GM13976 (cell line): ENCODE results near the gene HOXC9.

Experiments
- DNase-seq: peaks from one replicate; pipeline ENCODE4 v3.0.0; 2012; ENCODE audit warnings: low spot score
- in situ Hi-C: fragments of 300-500 bp; cut with MboI; formaldehyde crosslinking; loops from one replicate; pipeline ENCODE4 v1.12.0; 2022; ENCODE audit warnings: low sequenced_read_pairs, mixed read lengths, inconsistent platforms; ENCODE audit not compliant: unreplicated experiment
- TF ChIP-seq, protein P1 (sequence below): IDR thresholded peaks from 2 replicates; pipeline ENCODE4 v1.5.1; 2012; ENCODE audit warnings: borderline replicate concordance, mild to moderate bottlenecking; ENCODE audit not compliant: insufficient read depth; ENCODE audit errors: extremely low read depth, missing control alignments, control extremely low read depth

HOXC9 gene

DNA sequence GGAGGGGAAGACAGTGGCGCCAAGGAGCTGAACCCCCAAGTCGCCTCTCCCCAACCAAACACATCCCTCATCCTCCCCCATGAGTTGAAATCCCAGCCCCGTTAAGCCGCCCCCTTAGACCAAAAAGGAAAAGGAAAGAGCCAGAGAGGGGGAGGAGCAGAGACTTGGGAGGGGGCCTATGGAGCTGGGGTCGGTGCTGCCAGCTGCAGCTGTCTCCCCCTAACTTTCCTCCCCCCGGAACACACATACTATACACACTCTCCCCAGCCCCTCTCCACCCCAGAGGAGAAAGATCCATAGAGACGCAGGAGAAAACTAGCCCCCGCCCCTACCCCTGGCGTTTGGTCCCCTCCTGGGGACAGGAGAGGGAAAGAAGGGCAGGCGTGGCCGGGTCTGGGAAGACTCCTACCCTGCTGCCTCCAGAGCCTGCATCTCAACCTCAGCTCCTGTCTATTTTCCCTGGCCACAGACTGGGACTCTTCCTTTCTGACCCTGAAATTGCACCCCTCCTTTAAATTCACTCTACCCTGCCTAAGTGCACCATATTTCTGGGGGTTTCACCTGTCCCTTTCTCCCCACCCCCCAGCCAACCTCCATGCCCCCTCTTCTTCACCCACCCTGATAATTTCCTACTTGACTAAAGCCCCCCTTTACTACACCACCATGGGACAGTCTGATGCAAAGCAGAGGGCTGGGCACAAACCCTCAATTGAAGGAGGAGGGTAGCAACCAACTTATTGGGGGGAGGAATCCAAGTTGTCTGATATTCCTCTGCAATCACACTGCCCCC is 1.7 kb upstream of the HOXC9 start:
- in situ Hi-C loops, result no loop called here
- TF ChIP-seq, protein P1, sequence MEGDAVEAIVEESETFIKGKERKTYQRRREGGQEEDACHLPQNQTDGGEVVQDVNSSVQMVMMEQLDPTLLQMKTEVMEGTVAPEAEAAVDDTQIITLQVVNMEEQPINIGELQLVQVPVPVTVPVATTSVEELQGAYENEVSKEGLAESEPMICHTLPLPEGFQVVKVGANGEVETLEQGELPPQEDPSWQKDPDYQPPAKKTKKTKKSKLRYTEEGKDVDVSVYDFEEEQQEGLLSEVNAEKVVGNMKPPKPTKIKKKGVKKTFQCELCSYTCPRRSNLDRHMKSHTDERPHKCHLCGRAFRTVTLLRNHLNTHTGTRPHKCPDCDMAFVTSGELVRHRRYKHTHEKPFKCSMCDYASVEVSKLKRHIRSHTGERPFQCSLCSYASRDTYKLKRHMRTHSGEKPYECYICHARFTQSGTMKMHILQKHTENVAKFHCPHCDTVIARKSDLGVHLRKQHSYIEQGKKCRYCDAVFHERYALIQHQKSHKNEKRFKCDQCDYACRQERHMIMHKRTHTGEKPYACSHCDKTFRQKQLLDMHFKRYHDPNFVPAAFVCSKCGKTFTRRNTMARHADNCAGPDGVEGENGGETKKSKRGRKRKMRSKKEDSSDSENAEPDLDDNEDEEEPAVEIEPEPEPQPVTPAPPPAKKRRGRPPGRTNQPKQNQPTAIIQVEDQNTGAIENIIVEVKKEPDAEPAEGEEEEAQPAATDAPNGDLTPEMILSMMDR, result no peak
- DNase-seq, result no peak

DNA sequence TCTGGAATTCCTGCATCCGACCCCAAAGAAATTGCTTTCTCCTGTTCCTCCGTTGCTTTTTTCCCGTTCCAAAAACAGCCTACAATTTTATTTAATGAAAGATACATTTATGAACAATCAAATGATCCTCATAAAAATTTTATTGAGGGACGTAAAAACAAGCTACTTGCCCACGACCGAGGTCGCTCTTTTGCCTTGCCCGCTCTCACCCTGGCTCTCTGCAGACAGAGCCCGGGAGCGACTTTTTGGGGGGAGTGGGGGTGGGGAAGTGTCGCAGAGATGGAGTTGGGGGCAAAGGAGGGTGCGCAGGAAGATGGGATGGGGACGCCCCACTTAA is 1.1 kb upstream of the HOXC9 start:
- in situ Hi-C loops, result no loop called here
- TF ChIP-seq, protein P1, result no peak
- no peak for DNase-seq

DNA sequence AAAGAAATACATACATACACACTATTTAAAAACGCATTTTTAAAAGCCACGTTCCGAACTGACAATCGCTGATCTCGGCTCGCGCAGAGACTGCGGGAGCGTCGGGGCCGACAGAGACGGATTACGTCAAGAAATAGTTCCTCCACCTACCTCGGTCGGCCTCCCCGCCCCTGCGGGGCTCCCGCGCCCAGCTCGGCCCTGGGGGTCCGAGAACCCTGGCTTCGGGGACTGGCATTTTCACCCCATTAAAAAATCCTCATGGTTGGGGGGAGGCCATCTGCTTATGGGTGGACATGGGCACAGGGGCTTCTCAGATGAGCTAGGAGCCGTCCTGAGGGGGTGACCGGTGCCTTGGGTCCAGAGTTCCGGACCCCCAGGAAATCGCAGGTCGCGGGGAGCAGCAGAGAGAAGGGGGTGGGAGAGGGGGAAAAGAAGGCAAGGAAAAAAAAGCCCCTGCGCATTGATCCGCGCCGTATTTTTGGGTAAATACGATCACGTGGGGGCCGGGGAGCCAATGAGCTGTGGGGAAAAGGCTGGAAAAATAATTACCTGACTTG is 324 bp upstream of the HOXC9 start:
- TF ChIP-seq, protein P1, result no peak
- in situ Hi-C loops, result no loop called here
- DNase-seq, result no peak

DNA sequence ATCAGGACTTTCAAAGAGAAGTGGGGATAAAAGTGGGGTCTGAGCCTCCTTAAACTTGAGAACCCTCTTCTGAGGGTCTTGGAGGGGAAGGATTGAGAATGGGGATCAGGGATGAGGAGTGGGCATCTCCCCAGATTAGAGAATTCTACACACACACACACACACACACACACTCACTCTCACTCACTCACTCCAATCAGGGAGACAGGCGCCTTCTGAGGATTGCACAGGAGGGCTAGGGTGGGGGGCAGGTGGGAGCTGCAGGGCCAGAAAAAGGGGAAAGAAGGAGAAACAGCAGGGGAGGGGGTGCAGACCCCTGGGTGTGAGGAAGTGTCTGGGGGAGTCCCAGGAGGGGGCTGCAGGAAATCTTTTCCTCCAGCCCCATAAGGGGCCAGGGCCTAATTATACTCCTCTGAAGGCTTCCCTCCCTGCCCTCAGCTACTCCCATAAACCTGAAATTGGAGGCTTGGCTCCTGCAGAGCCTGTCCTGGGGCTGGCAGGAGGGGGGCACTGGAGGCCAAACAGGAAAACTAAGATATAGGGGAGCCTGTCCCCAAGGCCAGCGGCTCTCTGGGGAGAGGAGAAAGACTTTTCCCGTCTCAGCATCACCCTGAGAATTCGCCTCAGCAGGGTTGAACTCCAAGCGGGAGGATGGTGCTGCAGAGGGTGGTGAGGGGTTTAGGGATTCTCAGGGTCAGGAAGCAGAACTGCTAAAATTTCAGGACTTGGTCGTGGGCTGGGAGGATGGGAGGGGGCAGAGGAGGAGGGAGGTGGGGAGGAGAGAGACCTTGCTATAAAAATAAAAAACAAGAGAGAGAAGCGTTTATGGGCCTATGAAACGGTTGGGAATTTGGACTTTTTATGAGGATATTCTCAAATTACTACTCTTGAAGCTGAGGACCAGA is 1.6 kb downstream of the HOXC9 start:
- in situ Hi-C loops, result no loop called here
- TF ChIP-seq, protein P1, result no peak
- DNase-seq, result no peak

DNA sequence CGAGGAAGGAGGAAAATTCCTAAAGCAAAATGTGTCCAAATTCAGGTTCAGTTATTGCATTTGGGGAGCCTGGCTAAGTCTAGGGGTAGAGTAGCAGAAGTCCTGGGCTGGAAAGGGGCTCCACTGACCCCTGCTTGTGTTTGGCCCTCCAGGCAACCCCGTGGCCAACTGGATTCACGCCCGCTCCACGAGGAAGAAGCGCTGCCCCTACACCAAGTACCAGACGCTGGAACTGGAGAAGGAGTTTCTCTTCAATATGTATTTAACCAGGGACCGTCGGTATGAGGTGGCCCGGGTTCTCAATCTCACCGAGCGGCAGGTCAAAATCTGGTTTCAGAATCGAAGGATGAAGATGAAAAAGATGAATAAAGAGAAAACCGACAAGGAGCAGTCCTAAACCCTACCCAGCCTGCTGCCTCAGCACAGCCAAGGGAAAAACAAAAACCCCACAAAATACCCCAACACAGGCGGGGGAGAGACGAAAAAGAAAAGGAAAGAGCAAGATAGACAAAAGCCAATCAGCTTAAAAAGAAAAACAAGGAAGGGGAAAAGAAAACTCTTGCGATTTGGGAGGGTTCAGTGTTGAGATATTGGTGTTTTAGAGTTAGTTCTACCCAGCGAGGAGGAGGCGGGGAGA is 2.4 kb downstream of the HOXC9 start:
- TF ChIP-seq, protein P1, result no peak
- no peak for DNase-seq
- in situ Hi-C loops, result no loop called here

DNA sequence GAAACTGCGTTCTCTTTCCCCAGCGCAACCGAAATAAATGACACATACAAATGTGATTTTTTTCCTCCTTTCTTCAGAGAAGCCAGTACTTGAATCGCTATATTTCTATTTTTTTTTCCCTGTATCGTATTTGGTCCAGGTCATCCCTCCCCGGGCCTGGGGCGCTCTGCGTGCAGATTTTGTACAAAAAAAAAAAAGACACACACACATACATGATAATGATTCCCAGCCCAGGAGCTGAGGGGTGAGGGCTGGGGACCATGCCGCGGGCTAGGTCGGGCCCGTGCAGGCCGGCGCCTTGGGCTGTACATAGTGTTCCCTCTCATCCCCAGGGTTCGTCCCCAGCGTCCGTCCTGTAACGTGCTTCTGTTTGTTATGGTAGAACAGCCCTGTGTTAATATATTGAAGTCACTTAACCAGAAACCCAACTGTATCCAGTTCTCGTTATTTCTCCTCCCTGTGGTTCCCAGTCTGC is 3.0 kb downstream of the HOXC9 start:
- in situ Hi-C loops, result no loop called here
- DNase-seq, result no peak
- TF ChIP-seq, protein P1, result no peak
